GM18520 (cell line): Measurements from ENCODE around the gene ECSIT.
A peak's percentile ranks its signal among the peaks of the same experiment; 100 is the strongest.

ENCODE experiments used
- ATAC-seq: cut with Tn5 transposase; IDR thresholded peaks from one replicate; pipeline ENCODE4 v1.9.1; 2021; ENCODE audit not compliant: unreplicated experiment

Gene ECSIT

GRCh38 chr19:11505504-11506100 is 23.3 kb downstream of the ECSIT start, which contains the start of gene ZNF653:
ZNF653 (minus strand) TSS chr19:11505839; CDS start chr19:11505786, 53 bp downstream.
- peak; percentile 35 for ATAC-seq

GRCh38 chr19:11505032-11505503 is 23.9 kb downstream of the ECSIT start:
- peak; percentile 88 for ATAC-seq

GRCh38 chr19:11504502-11505031 is 24.4 kb downstream of the ECSIT start:
- ATAC-seq: no peak

GRCh38 chr19:11499890-11500420 is 29.0 kb downstream of the ECSIT start:
- ATAC-seq: no peak

GRCh38 chr19:11499220-11499726 is 29.7 kb downstream of the ECSIT start:
- no peak for ATAC-seq

- no peak for ATAC-seq
Observed at GRCh38 chr19:11496391-11497163, 32.4 kb downstream of the ECSIT start.

- no peak for ATAC-seq
Observed at GRCh38 chr19:11495885-11496284, 33.0 kb downstream of the ECSIT start.

GRCh38 chr19:11495481-11495880 is 33.5 kb downstream of the ECSIT start:
- ATAC-seq: no peak

GRCh38 chr19:11494634-11495285 is 34.2 kb downstream of the ECSIT start:
- no peak for ATAC-seq

- ATAC-seq: no peak
Observed at GRCh38 chr19:11489378-11489777, 39.6 kb downstream of the ECSIT start.

- no peak for ATAC-seq
Observed at GRCh38 chr19:11486661-11487503, 42.1 kb downstream of the ECSIT start.

- no peak for ATAC-seq
Observed at GRCh38 chr19:11485245-11485837, 43.6 kb downstream of the ECSIT start.

- ATAC-seq: no peak
Observed at GRCh38 chr19:11483366-11484111, 45.4 kb downstream of the ECSIT start.

GRCh38 chr19:11482384-11483050 is 46.4 kb downstream of the ECSIT start:
- ATAC-seq: peak; percentile 47

- ATAC-seq: peak; percentile 35
Observed at GRCh38 chr19:11481534-11482383, 47.2 kb downstream of the ECSIT start.

- ATAC-seq: no peak
Observed at GRCh38 chr19:11480715-11481533, 48.0 kb downstream of the ECSIT start, which contains the start of gene ELAVL3. ELAVL3 (minus strand) TSS chr19:11481046; CDS start chr19:11480608, 438 bp downstream.
